Measurements from ENCODE around the gene MON2.

- TF ChIP-seq CTCF (IDR thresholded peaks at IDR 0.05), result no peak
- no peak for TF ChIP-seq EZH2 (IDR thresholded peaks at IDR 0.05)
Observed at GRCh38 chr12:62604373-62604772, 137.7 kb downstream of the MON2 start.

Data from neural progenitor cell (in vitro differentiated cells).